ENCODE data around the gene CHPF2. TPM values are rescaled to one million over a fixed set of nuclear protein-coding genes. Genes with fewer than 3 reads are reported as not detected.

Gene CHPF2
- total RNA-seq, 3 donors from 2014 or later: 38.3 to 52.2 (median 41.5) TPM

DNA sequence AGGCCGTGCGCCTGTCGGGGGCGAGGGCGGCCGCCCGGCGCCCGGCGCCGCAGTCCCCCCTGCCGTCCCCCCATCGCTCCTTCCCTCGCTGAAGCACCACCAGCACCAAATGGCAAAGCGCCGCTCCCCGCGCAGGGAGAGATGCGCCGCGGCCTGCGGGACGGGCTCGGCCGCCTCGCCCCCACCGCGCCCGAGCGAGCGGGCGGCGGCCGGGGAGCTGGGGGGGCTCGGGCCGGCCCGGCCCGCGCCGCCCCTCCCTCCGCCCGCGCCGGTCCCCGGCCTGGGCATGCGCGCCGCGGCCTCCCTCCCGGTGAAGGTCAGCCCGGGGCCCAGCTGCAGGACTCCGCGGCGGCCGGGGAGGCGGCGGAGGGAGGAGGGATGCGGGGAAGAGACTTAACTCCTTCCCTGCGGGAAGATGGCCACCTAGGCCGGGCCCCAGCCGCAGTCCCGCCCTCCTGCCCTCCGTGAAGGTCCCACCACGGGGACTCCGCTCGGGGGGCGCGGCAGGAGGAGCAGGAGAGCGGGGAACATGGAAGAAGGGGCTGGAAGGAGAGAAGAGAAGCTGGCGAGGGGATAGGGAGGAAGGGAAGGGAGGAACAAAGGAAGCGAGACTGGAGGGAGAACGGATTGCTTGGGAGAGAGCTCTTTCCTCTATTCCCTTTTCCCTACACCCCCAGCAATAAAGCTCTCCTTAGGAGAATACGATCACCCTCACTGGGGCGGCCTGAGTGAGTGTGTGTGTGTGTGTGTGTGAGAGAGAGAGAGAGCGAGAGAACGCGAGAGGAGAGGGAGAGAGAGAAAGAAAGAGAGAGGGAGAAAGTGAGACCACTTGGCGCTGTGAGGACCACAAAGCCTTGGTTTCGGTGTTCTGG is 19.6 kb downstream of the CHPF2 start:
- ATAC-seq: peak; percentile 28
- TF ChIP-seq CTCF (IDR thresholded peaks at IDR 0.05): no peak
- H3K9me3 ChIP-seq: no peaks in the 10 kb centered on the region
- H3K4me3 ChIP-seq: no peak overlapping the region
- DNase-seq: peak; percentile 57 to 66 (median 64)
- no peaks in the 10 kb centered on the region for H3K36me3 ChIP-seq (ENCODE audit: low read depth)
- H3K4me1 ChIP-seq (ENCODE audit: low read depth): peaks cover 16% of the 10 kb centered on the region
- intact Hi-C loops (cut with DNase I, micrococcal nuclease): no loop called here

DNA sequence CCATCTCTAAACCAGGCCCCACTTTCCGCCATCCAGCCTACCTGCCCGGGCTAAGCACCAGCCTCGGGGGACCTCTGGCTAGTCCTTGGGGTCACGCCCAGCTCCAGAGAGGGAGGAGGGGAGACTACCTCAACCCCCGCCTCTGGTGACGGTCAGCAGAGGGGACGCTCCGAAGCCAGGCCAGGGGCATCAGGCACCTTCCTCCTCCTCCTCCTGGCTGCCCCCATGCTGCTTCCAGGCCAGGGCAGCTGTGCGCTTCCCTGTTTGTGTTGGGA is 20.2 kb downstream of the CHPF2 start:
- no peak overlapping the region for H3K4me3 ChIP-seq
- peaks cover 16% of the 10 kb centered on the region for H3K4me1 ChIP-seq (ENCODE audit: low read depth)
- ATAC-seq: no peak
- intact Hi-C loops (cut with DNase I, micrococcal nuclease): no loop called here
- no peak for TF ChIP-seq CTCF (IDR thresholded peaks at IDR 0.05)
- no peaks in the 10 kb centered on the region for H3K36me3 ChIP-seq (ENCODE audit: low read depth)
- no peaks in the 10 kb centered on the region for H3K9me3 ChIP-seq
- DNase-seq: no peak

DNA sequence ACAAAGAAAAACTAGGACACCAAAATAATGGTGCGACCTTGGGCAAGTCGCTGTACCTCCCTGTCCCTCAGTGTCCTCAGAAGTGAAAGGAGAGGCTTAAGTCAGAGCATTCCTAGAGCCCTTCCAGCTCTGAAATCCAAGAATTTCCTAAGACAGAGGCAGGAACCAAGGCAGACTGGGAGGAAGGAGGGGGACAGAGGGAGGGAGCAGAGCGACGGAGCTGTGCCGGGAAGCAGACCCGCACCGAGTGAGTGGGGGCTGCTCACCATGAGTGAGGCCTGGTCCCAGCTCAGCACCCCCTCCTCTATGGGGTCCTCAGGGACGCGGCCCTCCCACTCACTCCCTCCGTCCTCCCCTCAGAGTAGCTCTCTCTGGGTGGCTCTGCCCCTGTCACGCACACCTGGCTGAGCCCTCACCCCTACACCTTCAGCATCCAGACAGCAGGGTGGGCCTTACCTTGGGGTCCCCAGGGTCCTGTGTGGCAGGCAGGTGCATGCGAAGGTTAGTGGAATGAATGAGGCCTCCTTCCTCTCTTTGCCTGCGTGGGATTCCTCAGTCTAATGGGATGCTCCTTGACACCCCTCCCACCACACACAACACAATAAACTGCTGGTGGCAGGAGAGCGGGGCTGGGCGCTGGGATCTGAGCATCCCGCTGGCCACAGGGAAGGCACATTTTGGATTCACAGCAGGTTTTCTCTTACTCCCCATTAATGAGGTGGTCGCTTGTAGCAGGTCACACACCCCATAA is 20.9 kb downstream of the CHPF2 start:
- no peak overlapping the region for H3K4me3 ChIP-seq
- DNase-seq (no peak), ATAC-seq (no peak)
- intact Hi-C loops (cut with DNase I, micrococcal nuclease): no loop called here
- H3K9me3 ChIP-seq: no peaks in the 10 kb centered on the region
- no peaks in the 10 kb centered on the region for H3K36me3 ChIP-seq (ENCODE audit: low read depth)
- peaks cover 13% of the 10 kb centered on the region for H3K4me1 ChIP-seq (ENCODE audit: low read depth)
- TF ChIP-seq CTCF (IDR thresholded peaks at IDR 0.05): no peak

- TF ChIP-seq CTCF (IDR thresholded peaks at IDR 0.05): no peak
- DNase-seq: no peak
Observed at GRCh38 chr7:151254316-151254715, 22.0 kb downstream of the CHPF2 start.

DNA sequence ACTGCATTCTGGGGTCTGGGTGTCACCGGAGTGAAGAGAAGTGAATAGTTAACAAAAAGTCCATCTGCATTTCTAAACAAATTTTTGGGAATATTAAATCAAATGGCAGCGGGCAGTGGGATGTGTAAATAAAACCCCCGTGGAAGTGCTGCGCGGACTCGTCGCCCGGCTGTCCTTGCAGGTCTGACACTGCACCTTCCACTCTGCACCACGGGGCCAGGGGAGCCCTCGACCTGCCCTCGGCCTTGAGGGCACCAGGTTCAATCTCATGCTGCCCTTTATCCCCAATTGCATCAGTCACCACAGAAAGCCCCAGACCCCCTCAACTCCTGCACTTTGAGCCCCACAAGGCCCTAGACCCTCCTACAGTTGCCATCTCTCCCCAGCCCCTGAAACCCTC is 22.6 kb downstream of the CHPF2 start:
- ATAC-seq (no peak), DNase-seq (no peak)
- H3K36me3 ChIP-seq (ENCODE audit: low read depth): no peaks in the 10 kb centered on the region
- intact Hi-C loops (cut with DNase I, micrococcal nuclease): no loop called here
- no peak overlapping the region for H3K4me3 ChIP-seq
- no peak for TF ChIP-seq CTCF (IDR thresholded peaks at IDR 0.05)
- peaks cover 4% of the 10 kb centered on the region for H3K4me1 ChIP-seq (ENCODE audit: low read depth)
- H3K9me3 ChIP-seq: no peaks in the 10 kb centered on the region

More at GRCh38 chr7:151254316-151254715, 22.0 kb downstream of the CHPF2 start:
- no peaks in the 10 kb centered on the region for H3K9me3 ChIP-seq
- H3K4me1 ChIP-seq (ENCODE audit: low read depth): peaks cover 7% of the 10 kb centered on the region
- intact Hi-C loops (cut with DNase I, micrococcal nuclease): no loop called here
- H3K36me3 ChIP-seq (ENCODE audit: low read depth): no peaks in the 10 kb centered on the region
- ATAC-seq: no peak
- H3K4me3 ChIP-seq: no peak overlapping the region

Measured in mucosa of descending colon (tissue), 3 donors.